ENCODE data around the gene ISX.

The ISX gene

DNA sequence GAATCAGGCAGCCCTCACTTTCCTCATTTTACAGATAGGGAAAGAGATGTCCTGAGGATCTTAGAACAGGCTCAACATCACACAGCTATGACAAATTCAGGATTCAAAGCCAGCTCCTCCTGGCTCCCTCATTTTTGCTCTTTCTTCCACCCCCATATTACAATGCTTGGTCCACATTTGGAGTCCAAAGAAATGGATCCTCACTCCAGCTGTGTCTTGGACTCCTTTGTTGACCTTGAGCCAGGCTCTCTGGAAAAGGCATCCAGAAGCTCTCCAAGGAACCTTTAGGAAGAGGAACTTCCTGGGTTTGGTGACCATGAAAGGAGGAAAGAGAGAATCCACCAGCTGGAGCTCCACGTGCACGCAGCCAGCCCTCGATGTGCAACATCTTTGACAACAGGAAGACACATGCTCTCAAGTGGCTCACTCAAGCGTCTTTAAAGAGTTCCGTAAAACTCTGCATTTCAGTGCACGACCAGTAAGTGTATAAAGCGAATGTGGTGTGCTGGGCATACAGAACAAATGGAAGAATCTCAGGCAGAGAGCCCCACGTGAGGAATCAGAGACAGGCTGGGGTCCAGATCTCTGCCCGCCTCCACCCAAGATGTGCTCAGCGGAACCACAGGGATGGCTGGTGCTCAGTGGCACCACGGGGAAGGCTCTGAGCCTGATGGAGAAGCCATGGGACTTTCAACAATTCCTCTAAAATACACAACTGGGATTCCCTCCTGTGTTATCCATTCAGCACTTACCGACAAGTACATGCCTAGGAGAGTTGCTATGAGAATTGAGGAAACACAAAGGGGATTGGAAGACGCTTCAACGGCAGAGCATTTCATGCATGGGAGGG, 48.4 kb downstream of the ISX start:
- no peak for DNase-seq

DNA sequence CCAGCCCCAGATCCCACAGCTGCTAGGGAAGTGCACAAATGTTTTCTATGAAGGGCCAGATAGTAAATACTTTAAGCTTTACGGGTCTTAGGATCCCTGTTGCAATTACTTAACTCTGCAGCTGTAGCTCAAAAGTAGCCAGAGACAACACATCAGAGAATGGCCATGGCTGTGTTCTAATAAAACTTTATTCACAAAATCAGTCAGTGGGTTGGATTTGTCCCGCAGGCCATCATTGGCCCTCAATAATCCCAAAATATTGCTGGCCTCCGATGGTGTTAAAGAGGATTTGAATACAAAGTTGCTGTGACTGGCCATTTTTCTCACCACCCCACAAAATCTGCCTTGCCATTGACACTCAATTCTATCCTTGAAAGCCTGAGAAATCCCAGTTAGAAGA, 49.6 kb downstream of the ISX start:
- DNase-seq = no peak

GRCh38 chr22:35116269-35116668, 50.3 kb downstream of the ISX start:
- DNase-seq = no peak

GRCh38 chr22:35116817-35117216, 50.9 kb downstream of the ISX start:
- DNase-seq = no peak

GRCh38 chr22:35119494-35119893, 53.5 kb downstream of the ISX start:
- no peak for DNase-seq

DNA sequence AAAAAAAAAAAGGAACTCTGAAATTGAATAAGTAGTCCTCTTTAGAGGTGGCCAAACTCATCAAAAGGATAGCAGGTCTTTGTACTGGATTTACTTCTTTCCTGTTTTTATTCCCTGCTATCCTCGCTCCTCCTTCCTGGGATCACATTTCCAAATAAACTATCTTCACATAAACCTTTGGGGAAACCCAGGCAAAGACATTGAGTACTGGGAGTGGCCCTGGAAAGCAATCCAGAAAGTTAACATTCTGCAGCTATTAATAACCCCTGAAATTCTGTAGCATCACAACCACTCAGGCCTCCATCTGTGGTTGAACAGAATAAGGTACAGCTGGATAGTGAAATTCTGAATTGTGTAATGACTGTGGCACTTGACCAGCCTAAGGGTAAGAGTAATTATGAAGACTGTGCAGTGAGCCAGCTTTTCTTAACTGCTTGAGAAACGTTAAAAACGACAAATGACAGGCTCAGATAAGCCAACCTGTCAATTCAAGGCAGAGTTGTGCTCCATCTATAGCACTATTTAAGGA, 58.8 kb downstream of the ISX start:
- no peak for DNase-seq

GRCh38 chr22:35126993-35127392, 61.0 kb downstream of the ISX start:
- DNase-seq = no peak

- DNase-seq = no peak
Observed at GRCh38 chr22:35128637-35129036, 62.7 kb downstream of the ISX start.

GRCh38 chr22:35131525-35132000, 65.6 kb downstream of the ISX start:
- no peak for DNase-seq

DNA sequence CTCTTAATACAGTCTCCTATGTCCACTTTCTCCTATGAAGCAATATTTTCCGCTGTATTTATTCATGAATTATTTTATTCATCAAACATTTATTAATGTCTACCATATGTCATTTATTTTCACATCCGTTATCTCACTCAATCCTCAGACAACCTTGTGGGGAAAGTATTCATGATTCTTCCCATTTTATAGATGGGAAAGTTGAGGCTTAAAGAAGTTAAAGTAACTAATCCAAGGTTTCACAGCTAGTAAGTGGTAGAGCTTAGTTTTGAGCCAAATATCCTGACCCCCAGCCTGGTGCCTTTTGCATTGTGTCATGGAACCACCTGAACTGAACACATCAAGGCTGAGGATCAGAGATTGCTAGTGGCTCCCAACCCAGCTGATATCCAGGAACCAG, 66.6 kb downstream of the ISX start:
- DNase-seq = no peak

- DNase-seq = no peak
Observed at GRCh38 chr22:35133702-35134380, 67.9 kb downstream of the ISX start.

- DNase-seq = no peak
Observed at GRCh38 chr22:35134637-35135036, 68.7 kb downstream of the ISX start.

GRCh38 chr22:35135165-35135564, 69.2 kb downstream of the ISX start:
- no peak for DNase-seq
